SK-N-MC (cell line): Measurements from ENCODE around the gene TNNI3K.

ENCODE experiments used
- DNase-seq: peaks from one replicate; pipeline ENCODE4 v3.0.0-alpha.2; 2011; ENCODE audit warnings: low read depth, low spot score
- H3K27ac ChIP-seq: fragments of 200-600 bp; sonication (generic); 2 replicates; pipeline ENCODE4 v1.5.1; 2016; ENCODE audit warnings: mixed run types
- H3K36me3 ChIP-seq: fragments of 200-600 bp; sonication (generic); 2 replicates; pipeline ENCODE4 v1.6.1; 2017; ENCODE audit warnings: antibody characterized with exemption, low read length, mixed read lengths; ENCODE audit not compliant: insufficient read depth
- H3K4me3 ChIP-seq: fragments of 200-600 bp; sonication (generic); 2 replicates; pipeline ENCODE4 v1.5.1; 2016
- H3K9ac ChIP-seq: fragments of 200-600 bp; sonication (generic); 2 replicates; pipeline ENCODE4 v1.8.0; 2017; ENCODE audit warnings: mixed run types, mixed read lengths; ENCODE audit not compliant: insufficient read length
- H3K9me3 ChIP-seq: fragments of 200-600 bp; sonication (generic); 2 replicates; pipeline ENCODE4 v1.6.1; 2017; ENCODE audit warnings: low read depth, mild to moderate bottlenecking, antibody characterized with exemption, low read length, moderate library complexity, mixed read lengths
- EZH2 ChIP-seq: fragments of 200-600 bp; sonication (generic); IDR thresholded peaks from one replicate; pipeline ENCODE4 v1.6.1; 2017; ENCODE audit warnings: antibody characterized with exemption
- FOXP2 ChIP-seq: optimal IDR thresholded peaks from 2 replicates; pipeline ENCODE3; 2011; ENCODE audit warnings: mild to moderate bottlenecking, moderate library complexity; ENCODE audit not compliant: insufficient read depth; ENCODE audit errors: extremely low read length, control extremely low read depth
- POLR2AphosphoS5 ChIP-seq: IDR thresholded peaks from 2 replicates; pipeline ENCODE4 v1.6.1; 2012; ENCODE audit warnings: mild to moderate bottlenecking, low read depth, low read length, borderline replicate concordance

The TNNI3K gene

DNA sequence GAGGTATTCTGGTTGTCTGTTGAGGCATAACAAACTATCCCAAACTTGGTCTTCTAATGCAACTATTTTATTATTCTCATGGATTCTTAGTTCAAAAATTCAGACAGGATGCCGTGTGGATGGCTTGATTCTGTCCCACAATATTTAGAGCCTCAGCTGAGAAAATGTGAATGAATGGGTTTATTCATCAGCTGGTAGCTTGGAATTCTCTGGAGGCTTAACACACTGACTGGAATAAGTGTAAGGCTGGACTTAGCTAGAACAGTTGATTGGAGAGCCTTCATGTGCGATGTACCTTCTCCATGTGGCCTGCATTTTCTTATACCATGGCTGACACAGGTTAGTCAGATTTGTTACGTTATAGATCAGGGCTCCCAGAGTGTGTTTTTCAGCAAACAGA is 30.8 kb downstream of the TNNI3K start:
- Histone ChIP-seq H3K4me3 (no peak overlapping the region), H3K27ac (no peak overlapping the region), H3K9ac (no peak overlapping the region), H3K9me3 (no peaks in the 10 kb centered on the region), H3K36me3 (no peaks in the 10 kb centered on the region)
- TF ChIP-seq POLR2AphosphoS5 = no peak
- no peak for TF ChIP-seq FOXP2
- no peak for TF ChIP-seq EZH2
- DNase-seq = no peak

DNA sequence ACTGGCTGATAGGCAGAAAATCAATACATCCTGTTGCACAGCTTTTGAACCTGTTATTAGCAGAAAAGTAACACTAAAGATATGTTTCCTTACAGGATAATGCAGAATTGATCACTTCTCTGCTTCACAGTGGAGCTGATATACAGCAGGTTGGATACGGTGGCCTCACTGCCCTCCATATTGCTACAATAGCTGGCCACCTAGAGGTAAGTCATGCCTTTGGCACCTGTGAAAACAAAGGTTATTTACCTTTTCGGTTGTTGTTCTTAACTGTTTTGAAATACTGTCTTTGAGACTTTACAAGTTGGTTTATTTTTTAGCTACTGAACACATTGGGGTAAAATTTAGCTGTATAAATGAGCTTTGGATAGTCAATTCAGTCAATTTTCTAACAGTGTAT is 36.3 kb downstream of the TNNI3K start:
- TF ChIP-seq POLR2AphosphoS5 (no peak), EZH2 (no peak), FOXP2 (no peak)
- DNase-seq = no peak

DNA sequence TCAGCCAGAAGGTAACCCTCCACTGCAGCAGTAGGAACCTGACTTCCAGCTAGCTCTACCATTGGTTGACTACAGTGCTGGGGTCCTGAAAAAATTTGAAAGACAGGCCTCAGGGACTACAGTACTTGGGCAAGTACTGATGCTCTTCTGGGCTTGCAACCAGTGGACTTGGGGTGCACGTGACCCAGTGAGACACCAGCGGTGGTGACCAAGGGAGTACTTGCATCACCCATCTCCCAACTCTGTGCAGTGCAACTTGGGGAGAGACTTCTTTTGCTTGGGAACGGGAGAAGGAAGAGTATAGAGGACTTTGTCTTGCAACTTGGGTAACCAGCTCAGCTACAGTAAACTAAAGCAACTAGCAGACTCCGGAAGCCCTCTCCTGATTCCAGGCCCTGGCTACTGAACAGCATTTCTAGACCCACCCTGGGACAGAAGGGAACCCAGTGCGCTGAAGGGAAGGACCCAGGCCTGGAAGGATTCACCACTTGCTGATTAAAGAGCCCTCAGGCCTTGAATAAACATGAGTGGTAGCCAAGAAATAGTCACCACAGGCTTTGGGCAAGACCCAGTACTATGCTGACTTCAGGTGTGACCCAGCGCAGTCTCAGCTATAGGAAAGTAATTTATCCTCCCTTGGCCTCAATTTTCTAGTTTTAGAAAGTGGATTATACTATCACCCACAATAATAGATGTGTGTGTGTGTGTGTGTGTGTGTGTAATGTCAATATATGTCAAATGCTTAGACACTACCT is 45.6 kb downstream of the TNNI3K start:
- H3K9ac ChIP-seq = no peak overlapping the region
- TF ChIP-seq EZH2 (no peak), FOXP2 (no peak), POLR2AphosphoS5 (no peak)
- H3K9me3 ChIP-seq = no peaks in the 10 kb centered on the region
- H3K4me3 ChIP-seq = no peak overlapping the region
- DNase-seq = no peak
- no peaks in the 10 kb centered on the region for H3K36me3 ChIP-seq
- H3K27ac ChIP-seq = no peak overlapping the region

More for the DNA sequence above, 36.3 kb downstream of the TNNI3K start:
- H3K4me3 ChIP-seq = no peak overlapping the region
- no peaks in the 10 kb centered on the region for H3K9me3 ChIP-seq
- no peak overlapping the region for H3K9ac ChIP-seq
- no peak overlapping the region for H3K27ac ChIP-seq
- no peaks in the 10 kb centered on the region for H3K36me3 ChIP-seq

DNA sequence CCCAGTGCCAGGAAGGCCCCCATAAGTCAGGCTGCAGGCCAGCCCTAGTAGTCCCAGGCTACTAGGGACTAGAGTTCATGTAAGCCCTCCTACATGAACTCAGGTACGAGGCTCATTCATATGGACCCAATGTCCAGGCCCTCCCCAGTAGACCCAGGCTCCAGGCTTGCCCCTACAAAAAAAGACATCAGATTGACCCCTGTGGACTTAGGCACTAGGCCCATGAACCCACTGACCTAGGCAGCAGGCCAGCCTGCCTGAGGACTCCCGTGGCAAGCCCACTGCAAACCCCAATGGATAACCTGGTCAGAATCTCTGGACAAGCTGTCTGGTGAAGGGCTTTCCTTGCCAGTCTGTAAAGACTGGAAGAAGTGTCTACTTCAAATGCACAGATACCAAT is 51.2 kb downstream of the TNNI3K start:
- no peaks in the 10 kb centered on the region for H3K9me3 ChIP-seq
- no peak overlapping the region for H3K9ac ChIP-seq
- TF ChIP-seq EZH2 (no peak), POLR2AphosphoS5 (no peak), FOXP2 (no peak)
- no peak overlapping the region for H3K27ac ChIP-seq
- H3K4me3 ChIP-seq = no peak overlapping the region
- no peaks in the 10 kb centered on the region for H3K36me3 ChIP-seq
- no peak for DNase-seq

DNA sequence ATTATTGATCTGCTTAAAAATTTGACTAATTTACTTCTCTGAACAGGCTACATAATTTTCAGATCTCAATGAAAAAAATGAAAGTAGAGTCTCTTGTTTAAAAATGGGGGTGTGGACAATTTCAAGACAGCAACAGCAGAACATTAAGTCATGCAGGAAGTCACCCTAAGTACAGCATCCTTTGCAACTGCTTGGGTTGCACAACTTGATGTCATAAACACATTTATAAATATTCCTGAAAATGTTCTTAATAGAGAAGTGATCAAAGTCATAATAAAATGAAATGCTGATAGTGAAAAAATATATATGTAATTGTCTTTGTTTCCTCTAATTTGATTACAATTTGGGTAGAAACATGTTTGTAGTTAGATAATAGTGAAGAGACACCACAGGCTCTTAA is 79.3 kb downstream of the TNNI3K start:
- Histone ChIP-seq H3K9me3 (no peaks in the 10 kb centered on the region), H3K9ac (no peak overlapping the region), H3K27ac (no peak overlapping the region), H3K36me3 (no peaks in the 10 kb centered on the region), H3K4me3 (no peak overlapping the region)
- DNase-seq = no peak
- TF ChIP-seq POLR2AphosphoS5 = no peak
- TF ChIP-seq FOXP2 = no peak
- TF ChIP-seq EZH2 = no peak

DNA sequence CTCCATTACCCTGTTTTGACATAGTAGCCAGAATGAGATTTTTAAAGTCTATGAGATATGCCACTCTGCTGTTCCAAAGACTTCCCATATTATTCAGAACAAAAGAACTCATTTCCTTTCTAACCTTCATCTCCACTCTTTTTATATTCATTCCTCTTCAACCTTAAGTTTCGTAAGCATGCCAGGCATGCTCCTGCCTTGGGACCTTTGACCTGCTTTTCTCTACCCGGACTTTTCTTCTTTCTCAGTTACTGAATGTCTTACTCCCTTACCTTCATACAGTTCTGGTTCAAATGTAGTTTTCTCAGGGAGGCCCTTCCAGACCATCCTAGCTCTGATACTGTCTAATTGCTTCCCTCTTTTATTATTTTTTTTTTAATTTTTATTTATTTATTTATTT is 81.1 kb downstream of the TNNI3K start:
- Histone ChIP-seq H3K36me3 (no peaks in the 10 kb centered on the region), H3K4me3 (no peak overlapping the region), H3K9ac (no peak overlapping the region), H3K9me3 (no peaks in the 10 kb centered on the region), H3K27ac (no peak overlapping the region)
- no peak for DNase-seq
- no peak for TF ChIP-seq FOXP2
- TF ChIP-seq EZH2 = no peak
- TF ChIP-seq POLR2AphosphoS5 = no peak

- no peak for DNase-seq
- Histone ChIP-seq H3K4me3 (no peak overlapping the region), H3K27ac (no peak overlapping the region), H3K36me3 (no peaks in the 10 kb centered on the region), H3K9me3 (no peaks in the 10 kb centered on the region), H3K9ac (no peak overlapping the region)
- TF ChIP-seq POLR2AphosphoS5 (no peak), EZH2 (no peak), FOXP2 (no peak)
These were observed 82.5 kb downstream of the TNNI3K start for GRCh38 chr1:74317663-74318062.

DNA sequence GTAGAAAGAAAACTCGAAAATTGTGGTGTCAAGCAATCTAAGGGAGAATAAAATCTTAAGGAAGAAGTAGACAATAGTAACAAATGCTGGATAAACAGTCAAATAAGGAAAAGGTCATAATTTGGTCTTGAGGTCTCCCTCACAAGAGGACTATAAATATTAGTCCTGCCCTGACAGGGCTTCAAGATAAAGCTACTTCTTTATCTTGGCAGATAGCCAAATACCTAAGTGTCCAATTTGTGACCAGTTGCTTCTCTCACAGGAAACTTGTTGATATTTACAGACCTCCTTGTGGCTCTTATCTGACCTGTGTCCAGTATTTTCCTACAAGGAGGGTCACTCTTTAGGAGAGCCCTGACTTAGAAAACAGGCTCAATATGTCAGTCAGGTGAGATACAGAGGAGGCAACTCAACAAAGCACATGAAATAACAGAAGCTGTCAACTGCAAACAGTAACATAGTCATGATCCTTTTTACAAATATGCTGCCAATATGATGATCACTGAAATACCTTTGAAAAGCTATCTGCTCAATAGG is 88.8 kb downstream of the TNNI3K start:
- DNase-seq = no peak
- TF ChIP-seq FOXP2 = no peak
- TF ChIP-seq EZH2 = no peak
- TF ChIP-seq POLR2AphosphoS5 = no peak
- H3K9me3 ChIP-seq = no peaks in the 10 kb centered on the region

More for the DNA sequence above, 88.8 kb downstream of the TNNI3K start:
- Histone ChIP-seq H3K4me3 (no peak overlapping the region), H3K9ac (no peak overlapping the region), H3K36me3 (no peaks in the 10 kb centered on the region), H3K27ac (no peak overlapping the region)
